Activated B cell treated with CpG ODN at 0.5 μM for 24 hours (primary cell): ENCODE measurements around the gene EBF4. TPM values are rescaled to one million over a fixed set of nuclear protein-coding genes. Genes with fewer than 3 reads are reported as not detected.
"Not testable (repeated sequence)": the region's sequence is repeated elsewhere in the genome, so short reads cannot be mapped to it uniquely, and the experiment has no call there.

Experiments used
- ATAC-seq: fragments of 200-7000 bp; cut with Tn5 transposase; one replicate; pipeline ENCODE4 v1.10.0; 2021; ENCODE audit warnings: low read depth, mild to moderate bottlenecking, moderate library complexity
- CTCF ChIA-PET: fragments of 350-600 bp; sonication (Branson Sonifier 250); formaldehyde crosslinking; loops from one replicate; lab custom pipeline; 2021; ENCODE audit warnings: antibody characterized with exemption; lab: Charles Lee
- POLR2A ChIA-PET: fragments of 350-600 bp; sonication (Branson Sonifier 250); formaldehyde crosslinking; loops from one replicate; lab custom pipeline; 2021; ENCODE audit warnings: antibody characterized with exemption; lab: Charles Lee
- DNase-seq: peaks from one replicate; pipeline ENCODE4 v3.0.0; 2022
- H3K27ac Mint-ChIP-seq: one replicate; pipeline ENCODE4 v1.8.0; 2020; ENCODE audit warnings: mixed read lengths
- H3K27me3 Mint-ChIP-seq: one replicate; pipeline ENCODE4 v1.8.0; 2021; ENCODE audit warnings: mixed read lengths
- H3K36me3 Mint-ChIP-seq: one replicate; pipeline ENCODE4 v1.8.0; 2021; ENCODE audit warnings: low read depth, mixed read lengths
- H3K4me1 Mint-ChIP-seq: one replicate; pipeline ENCODE4 v1.8.0; 2021; ENCODE audit warnings: mixed read lengths
- H3K4me3 Mint-ChIP-seq: one replicate; pipeline ENCODE4 v1.8.0; 2020; ENCODE audit warnings: mild to moderate bottlenecking, mixed read lengths
- H3K9me3 Mint-ChIP-seq: one replicate; pipeline ENCODE4 v1.8.0; 2020; ENCODE audit warnings: mixed read lengths
- intact Hi-C: fragments of 100-400 bp; cut with micrococcal nuclease; formaldehyde crosslinking; loops from one replicate; pipeline ENCODE4 v1.15.1; 2024
- total RNA-seq: library from RNA; stranded (reverse); gene quantifications from 2 replicates; pipeline ENCODE4 v1.2.3, GENCODE V29; 2022
- TF ChIP-seq, protein P1 (sequence below): fragments of 200-600 bp; IDR thresholded peaks from one replicate; pipeline ENCODE4 v1.8.0; 2022; ENCODE audit warnings: antibody characterized with exemption, mild to moderate bottlenecking

EBF4 gene
- total RNA-seq, 1 donor from 2014 or later, result 2.4 TPM

DNA sequence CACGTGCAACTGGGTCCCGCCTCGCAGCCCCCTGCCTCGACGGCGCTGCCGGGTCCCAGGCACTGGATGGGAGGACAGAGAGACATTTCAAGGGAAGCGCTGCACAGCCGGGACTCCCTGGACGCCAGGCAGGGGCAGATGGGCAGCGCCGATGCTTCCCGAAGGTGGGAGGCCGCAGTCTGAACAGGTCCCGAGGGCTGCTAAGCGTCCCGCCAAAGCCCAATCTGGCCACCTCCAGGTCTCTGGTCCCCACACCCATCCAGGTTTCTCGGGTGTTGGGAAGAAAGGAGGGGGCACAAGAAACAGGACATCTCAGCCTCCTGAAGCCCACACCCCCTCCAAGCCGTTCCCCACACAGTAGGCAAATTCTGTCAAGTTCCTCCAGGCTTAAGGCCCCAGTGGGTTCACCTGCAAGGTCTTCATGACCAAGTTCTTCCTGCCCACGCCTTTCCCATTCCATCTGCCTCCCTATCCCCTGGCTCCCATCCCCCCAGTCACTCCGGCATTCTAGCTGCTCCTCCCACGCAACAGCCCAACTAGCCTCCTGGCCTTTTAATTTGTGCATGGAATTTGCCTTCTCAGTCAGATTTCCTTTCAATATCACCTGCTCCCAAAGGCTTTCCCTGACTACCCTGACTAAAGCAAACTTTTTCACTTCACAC, 113.2 kb downstream of the EBF4 start:
- TF ChIP-seq, protein P1, sequence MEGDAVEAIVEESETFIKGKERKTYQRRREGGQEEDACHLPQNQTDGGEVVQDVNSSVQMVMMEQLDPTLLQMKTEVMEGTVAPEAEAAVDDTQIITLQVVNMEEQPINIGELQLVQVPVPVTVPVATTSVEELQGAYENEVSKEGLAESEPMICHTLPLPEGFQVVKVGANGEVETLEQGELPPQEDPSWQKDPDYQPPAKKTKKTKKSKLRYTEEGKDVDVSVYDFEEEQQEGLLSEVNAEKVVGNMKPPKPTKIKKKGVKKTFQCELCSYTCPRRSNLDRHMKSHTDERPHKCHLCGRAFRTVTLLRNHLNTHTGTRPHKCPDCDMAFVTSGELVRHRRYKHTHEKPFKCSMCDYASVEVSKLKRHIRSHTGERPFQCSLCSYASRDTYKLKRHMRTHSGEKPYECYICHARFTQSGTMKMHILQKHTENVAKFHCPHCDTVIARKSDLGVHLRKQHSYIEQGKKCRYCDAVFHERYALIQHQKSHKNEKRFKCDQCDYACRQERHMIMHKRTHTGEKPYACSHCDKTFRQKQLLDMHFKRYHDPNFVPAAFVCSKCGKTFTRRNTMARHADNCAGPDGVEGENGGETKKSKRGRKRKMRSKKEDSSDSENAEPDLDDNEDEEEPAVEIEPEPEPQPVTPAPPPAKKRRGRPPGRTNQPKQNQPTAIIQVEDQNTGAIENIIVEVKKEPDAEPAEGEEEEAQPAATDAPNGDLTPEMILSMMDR, result no peak
- no peak overlapping the region for H3K4me3 Mint-ChIP-seq
- no peaks in the 10 kb centered on the region for H3K36me3 Mint-ChIP-seq
- peaks cover 49% of the 10 kb centered on the region for H3K27me3 Mint-ChIP-seq
- ChIA-PET POLR2A (no interaction called here), CTCF (no interaction called here)
- H3K4me1 Mint-ChIP-seq, result peaks cover 9% of the 10 kb centered on the region
- H3K9me3 Mint-ChIP-seq, result no peaks in the 10 kb centered on the region
- no peak for DNase-seq
- H3K27ac Mint-ChIP-seq, result no peak overlapping the region
- no peak for ATAC-seq
- intact Hi-C loops, result no loop called here

DNA sequence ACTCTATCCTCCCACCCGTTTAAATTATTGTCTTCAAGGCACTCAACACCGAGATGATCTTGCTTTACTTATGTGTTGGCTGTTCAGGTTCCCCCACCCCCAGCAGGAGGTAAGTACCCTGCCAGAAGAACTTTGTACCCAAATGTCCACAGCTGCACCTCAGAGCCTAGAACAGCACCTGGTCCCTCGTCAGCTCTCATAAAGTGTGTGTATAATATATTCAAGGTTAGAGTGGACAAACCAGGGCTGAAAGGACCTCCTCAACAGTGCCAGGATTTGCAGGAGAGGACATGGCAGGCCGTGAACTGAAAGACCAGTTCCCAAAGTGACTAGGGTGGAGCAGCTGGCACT, 113.7 kb downstream of the EBF4 start:
- DNase-seq (no peak), ATAC-seq (no peak)
- Mint-ChIP-seq H3K9me3 (no peaks in the 10 kb centered on the region), H3K4me3 (no peak overlapping the region), H3K27me3 (peaks cover 49% of the 10 kb centered on the region), H3K4me1 (peaks cover 4% of the 10 kb centered on the region), H3K36me3 (no peaks in the 10 kb centered on the region), H3K27ac (no peak overlapping the region)
- CTCF ChIA-PET, result no interaction called here
- POLR2A ChIA-PET, result no interaction called here
- TF ChIP-seq, protein P1, result no peak
- intact Hi-C loops, result no loop called here

DNA sequence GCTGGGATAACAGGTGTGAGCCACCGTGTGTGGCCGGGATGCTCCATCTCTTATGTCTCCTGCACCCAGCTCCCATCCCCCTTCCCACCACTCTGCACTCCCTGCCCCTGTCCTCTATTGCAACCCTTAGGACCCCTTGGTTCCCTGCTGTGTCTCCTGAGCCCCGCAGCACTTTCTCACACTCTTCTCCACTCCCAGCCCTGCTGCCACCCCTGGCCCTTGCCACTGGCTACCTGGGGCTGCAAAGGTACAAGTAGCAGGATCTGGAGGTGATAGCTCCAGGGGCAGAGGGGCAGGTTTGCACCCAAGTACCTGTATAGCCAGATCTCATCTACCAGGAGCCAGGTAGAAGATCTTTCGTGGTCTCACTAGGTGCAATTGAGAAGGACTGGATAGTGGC, 114.4 kb downstream of the EBF4 start:
- Mint-ChIP-seq H3K36me3 (no peaks in the 10 kb centered on the region), H3K4me3 (no peak overlapping the region), H3K9me3 (peaks cover 3% of the 10 kb centered on the region), H3K27me3 (peaks cover 51% of the 10 kb centered on the region), H3K27ac (no peak overlapping the region), H3K4me1 (no peaks in the 10 kb centered on the region)
- POLR2A ChIA-PET, result no interaction called here
- TF ChIP-seq, protein P1, result no peak
- DNase-seq (no peak), ATAC-seq (no peak)
- CTCF ChIA-PET, result no interaction called here
- intact Hi-C loops, result no loop called here

DNA sequence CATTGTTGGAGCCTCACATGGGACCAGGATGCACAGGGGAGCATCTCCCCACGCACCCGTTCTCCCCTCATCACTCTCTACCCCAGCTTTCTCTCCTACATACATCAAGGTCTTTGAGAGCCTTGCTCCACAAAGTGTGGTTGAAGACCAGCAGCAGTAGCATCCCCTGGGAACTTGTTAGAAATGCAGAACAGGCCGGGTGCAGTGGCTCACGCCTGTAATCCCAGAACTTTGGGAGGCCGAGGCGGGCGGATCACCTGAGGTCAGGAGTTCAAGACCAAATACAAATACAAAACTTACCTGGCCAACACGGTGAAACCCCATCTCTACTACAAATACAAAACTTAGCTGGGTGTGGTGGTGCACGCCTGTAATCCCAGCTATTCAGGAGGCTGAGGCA, 115.3 kb downstream of the EBF4 start:
- POLR2A ChIA-PET, ATAC-seq, H3K4me1 Mint-ChIP-seq, intact Hi-C loops, DNase-seq, H3K9me3 Mint-ChIP-seq, CTCF ChIA-PET, H3K36me3 Mint-ChIP-seq, H3K27ac Mint-ChIP-seq, H3K4me3 Mint-ChIP-seq: not testable (repeated sequence)
- peaks cover 53% of the 10 kb centered on the region for H3K27me3 Mint-ChIP-seq

DNA sequence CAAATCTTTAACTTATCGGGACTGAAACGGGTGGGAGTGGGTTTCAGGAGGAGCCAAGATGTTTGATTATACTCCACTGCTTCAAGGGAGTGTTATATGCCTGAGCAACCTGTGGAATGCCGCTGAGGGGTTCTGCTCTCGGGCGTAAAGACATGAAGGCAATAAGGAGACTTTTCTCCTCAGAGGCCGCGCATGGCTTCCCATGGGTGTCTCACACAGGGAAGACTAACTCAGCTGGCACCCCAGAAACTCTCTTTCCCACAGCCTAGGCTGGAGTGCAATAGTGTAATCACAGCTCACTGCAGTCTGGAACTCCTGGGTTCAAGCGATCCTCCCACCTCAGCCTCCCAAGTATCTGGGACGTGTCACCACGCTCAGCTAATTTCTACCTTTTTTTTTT, 117.1 kb downstream of the EBF4 start:
- Mint-ChIP-seq H3K9me3 (peaks cover 8% of the 10 kb centered on the region), H3K4me3 (no peak overlapping the region), H3K27me3 (peaks cover 56% of the 10 kb centered on the region), H3K27ac (no peak overlapping the region), H3K36me3 (no peaks in the 10 kb centered on the region), H3K4me1 (no peaks in the 10 kb centered on the region)
- intact Hi-C loops, result no loop called here
- ChIA-PET CTCF (no interaction called here), POLR2A (no interaction called here)
- DNase-seq (no peak), ATAC-seq (no peak)
- TF ChIP-seq, protein P1, result no peak

Other genes starting within 250 kb of the EBF4 start
- gene SNRPB, start 222.0 kb upstream of the EBF4 start, total RNA-seq, result 215 and 234 TPM in 2 replicates
- gene ZNF343, start 183.9 kb upstream of the EBF4 start, total RNA-seq, result 14.8 and 16.6 TPM in 2 replicates
- not detected in 2 replicates for gene TMC2, start 156.2 kb upstream of the EBF4 start, total RNA-seq
- 327 and 333 TPM in 2 replicates for gene NOP56, start 40.1 kb upstream of the EBF4 start, total RNA-seq
- 121 and 127 TPM in 2 replicates for gene IDH3B, start 28.6 kb upstream of the EBF4 start, total RNA-seq
- 8.5 and 9.8 TPM in 2 replicates for gene CPXM1, start 107.8 kb downstream of the EBF4 start, total RNA-seq
- gene C20orf141, start 122.2 kb downstream of the EBF4 start, total RNA-seq, result not detected in 2 replicates
- gene TMEM239, start 123.6 kb downstream of the EBF4 start, total RNA-seq, result not detected in 2 replicates
- gene PCED1A, start 147.9 kb downstream of the EBF4 start, total RNA-seq, result 53.2 and 59.1 TPM in 2 replicates
- gene VPS16, start 148.0 kb downstream of the EBF4 start, total RNA-seq, result 54.7 and 56.9 TPM in 2 replicates
- gene PTPRA, start 180.7 kb downstream of the EBF4 start, total RNA-seq, result 43.6 and 46.7 TPM in 2 replicates